ENCODE measurements around the gene SMG6. TPM values are rescaled to one million over a fixed set of nuclear protein-coding genes. Genes with fewer than 3 reads are reported as not detected.

SMG6 gene
- total RNA-seq, 1 experiment from 2014 or later, result 28.6 TPM

GRCh38 chr17:2204393-2204792, 99.2 kb downstream of the SMG6 start:
- no peak overlapping the region for H3K4ac ChIP-seq (ENCODE audit: low read depth, low read length)
- no peaks in the 10 kb centered on the region for H3K79me1 ChIP-seq (ENCODE audit: insufficient read depth, low read depth, low read length, poor library complexity, severe bottlenecking)
- H3K4me1 Mint-ChIP-seq, result peaks cover 3 to 9% of the 10 kb centered on the region in 2 experiments
- H4K20me1 ChIP-seq (ENCODE audit: control insufficient read depth, insufficient read depth, insufficient read length), result no peaks in the 10 kb centered on the region
- H2BK5ac ChIP-seq (ENCODE audit: insufficient read length, low read length), result no peak overlapping the region
- H3K18ac ChIP-seq (ENCODE audit: insufficient read length, low read depth, low read length), result no peak overlapping the region
- H4K91ac ChIP-seq (ENCODE audit: insufficient read length, low read depth, low read length), result no peak overlapping the region
- H3K4me3 Mint-ChIP-seq, result no peak overlapping the region
- no peak overlapping the region for H2BK20ac ChIP-seq (ENCODE audit: low read depth, low read length, poor library complexity, severe bottlenecking)
- H2BK12ac ChIP-seq (ENCODE audit: insufficient read length, low read depth, low read length), result no peak overlapping the region
- H3K27ac Mint-ChIP-seq, result no peak overlapping the region; a peak in 1 of 7 replicates
- H3K9ac ChIP-seq (ENCODE audit: extremely low read depth, insufficient read length, low read length), result no peak overlapping the region
- peaks cover 4% of the 10 kb centered on the region; the same call in 1 of the 2 replicates for H3K4me1 ChIP-seq (ENCODE audit: insufficient read depth, low read length)
- no peaks in the 10 kb centered on the region for H3K9me3 ChIP-seq (ENCODE audit: control insufficient read depth, low read depth, low read length)
- no peaks in the 10 kb centered on the region for H3K9me3 Mint-ChIP-seq
- H3K23me2 ChIP-seq (ENCODE audit: insufficient read length, low read depth, low read length, poor library complexity, severe bottlenecking), result no peaks in the 10 kb centered on the region
- H3K79me2 ChIP-seq (ENCODE audit: insufficient read depth, low read length), result no peaks in the 10 kb centered on the region
- no peak for TF ChIP-seq CTCF (conservative IDR thresholded peaks at IDR 0.05)
- H3T11ph ChIP-seq (ENCODE audit: low read length), result no peak overlapping the region
- H2AFZ ChIP-seq (ENCODE audit: low read length), result no peak overlapping the region
- no peak overlapping the region for H2BK15ac ChIP-seq (ENCODE audit: low read depth, low read length)
- no peak overlapping the region for H3K56ac ChIP-seq (ENCODE audit: insufficient read length, low read depth, low read length)
- no peak overlapping the region for H3K14ac ChIP-seq (ENCODE audit: insufficient read depth, low read length)
- no peak overlapping the region for H2AK5ac ChIP-seq (ENCODE audit: insufficient read length, low read length)
- H3K4me2 ChIP-seq (ENCODE audit: insufficient read depth, insufficient read length, low read length), result no peak overlapping the region
- no peak overlapping the region for H4K5ac ChIP-seq (ENCODE audit: insufficient read length, low read depth, low read length)
- WGBS (ENCODE audit: extremely low coverage, insufficient read length, low lambda C conversion rate), result no CpG with 5 or more reads among the region's 7 CpGs
- no peak overlapping the region for H2BK120ac ChIP-seq (ENCODE audit: low read depth, low read length, poor library complexity, severe bottlenecking)
- no peak overlapping the region for H3K23ac ChIP-seq (ENCODE audit: insufficient read length, low read depth, low read length)
- no peak overlapping the region for H4K8ac ChIP-seq (replicated peaks; ENCODE audit: insufficient read length, low read depth, low read length)
- H3K27me3 ChIP-seq (ENCODE audit: insufficient read depth, low read length), result no peaks in the 10 kb centered on the region
- no peaks in the 10 kb centered on the region for H3K36me3 Mint-ChIP-seq (ENCODE audit: insufficient read depth in 1 of 3, low read depth in 3 of 3)
- no peak overlapping the region for H3K27ac ChIP-seq (ENCODE audit: insufficient read length, low read depth, low read length)
- H3K27me3 Mint-ChIP-seq (ENCODE audit: low read depth), result no peaks in the 10 kb centered on the region
- no peak for DNase-seq
